Right renal pelvis (tissue), 4 donors: ENCODE results near the gene NRGN. TPM values are rescaled to one million over a fixed set of nuclear protein-coding genes. Genes with fewer than 3 reads are reported as not detected.

ENCODE experiments used
- DNase-seq, 4 donors: peaks; one replicate each; pipeline ENCODE4 v3.0.0-alpha.2; 2013; ENCODE audit warnings: low read depth in 4 of 4, low spot score in 3 of 4, missing footprints in 1 of 4
- polyA plus RNA-seq, 4 donors: library from polyadenylated mRNA; unstranded; fragments of 120-200 nt; gene quantifications; one replicate each; pipeline ENCODE4 v1.2.1, GENCODE V29; 2013; ENCODE audit not compliant: insufficient read length in 4 of 4

NRGN gene
- polyA plus RNA-seq, 4 donors = 15.7 to 29.3 (median 22.8) TPM

GRCh38 chr11:124778281-124778680 is 38.5 kb downstream of the NRGN start:
- DNase-seq = no peak

GRCh38 chr11:124779568-124779967 is 39.8 kb downstream of the NRGN start:
- no peak for DNase-seq

- DNase-seq = no peak
These were observed 43.3 kb downstream of the NRGN start for GRCh38 chr11:124783002-124783401.

GRCh38 chr11:124784051-124784450 is 44.3 kb downstream of the NRGN start:
- no peak for DNase-seq

GRCh38 chr11:124788521-124788920 is 48.8 kb downstream of the NRGN start:
- no peak for DNase-seq

GRCh38 chr11:124791626-124792341 is 52.0 kb downstream of the NRGN start:
- no peak for DNase-seq

- DNase-seq = peak in 2 of 4 donors; percentile 31 to 47
These were observed 53.9 kb downstream of the NRGN start for GRCh38 chr11:124793466-124794278.

GRCh38 chr11:124796312-124796711 is 56.6 kb downstream of the NRGN start:
- DNase-seq = no peak

Other genes with a start within 250 kb of the NRGN start
- gene OR8B12, start 196.3 kb upstream of the NRGN start, polyA plus RNA-seq = under 1 TPM in 1 of 4 donors, not detected in 3; 0.04 TPM
- under 1 TPM in 1 of 4 donors, not detected in 3; 0.04 TPM for gene OR8A1, start 169.9 kb upstream of the NRGN start, polyA plus RNA-seq
- gene PANX3, start 128.5 kb upstream of the NRGN start, polyA plus RNA-seq = under 1 TPM in 1 of 4 donors, not detected in 3; 0.03 TPM
- gene TBRG1, start 117.1 kb upstream of the NRGN start, polyA plus RNA-seq = 10 to 100 TPM; 26.1 to 31.5 (median 27.5) TPM
- 10 to 100 TPM; 32.1 to 36.4 (median 35.9) TPM for gene SIAE, start 66.2 kb upstream of the NRGN start, polyA plus RNA-seq
- gene SPA17, start 66.0 kb upstream of the NRGN start, polyA plus RNA-seq = 10 to 100 TPM; 19.4 to 22.7 (median 20.2) TPM
- 10 to 100 TPM in 2 of 4 donors, 1 to 10 TPM in 2; 5.2 to 17.1 (median 11.2) TPM for gene VSIG2, start 12.3 kb downstream of the NRGN start, polyA plus RNA-seq
- gene ESAM, start 22.3 kb downstream of the NRGN start, polyA plus RNA-seq = 10 to 100 TPM; 74.9 to 87.0 (median 81.8) TPM
- gene MSANTD2, start 60.5 kb downstream of the NRGN start, polyA plus RNA-seq = 10 to 100 TPM; 25.4 to 39.9 (median 27.5) TPM
- 10 to 100 TPM; 22.7 to 29.2 (median 24.9) TPM for gene ROBO3, start 125.5 kb downstream of the NRGN start, polyA plus RNA-seq
- gene ROBO4, start 157.9 kb downstream of the NRGN start, polyA plus RNA-seq = 10 to 100 TPM; 18.3 to 23.1 (median 20.7) TPM
- gene HEPN1, start 179.3 kb downstream of the NRGN start, polyA plus RNA-seq = 1 to 10 TPM; 1.1 to 1.3 (median 1.3) TPM
- 1 to 10 TPM; 1.9 to 3.2 (median 2.1) TPM for gene HEPACAM, start 196.1 kb downstream of the NRGN start, polyA plus RNA-seq
- 1 to 10 TPM; 3.3 to 4.0 (median 3.7) TPM for gene CCDC15, start 214.3 kb downstream of the NRGN start, polyA plus RNA-seq